ENCODE measurements around the gene C10orf62.

GRCh38 chr10:97567891-97568290, 21.6 kb upstream of the C10orf62 start:
- no peak for TF ChIP-seq GATA2 (IDR thresholded peaks at IDR 0.05; ENCODE audit: low read depth, low read length)
- TF ChIP-seq GATA3 (IDR thresholded peaks at IDR 0.05; ENCODE audit: low read depth, low read length) = no peak

All from SH-SY5Y (cell line).